ENCODE measurements around the gene RFX2.
"Not testable (repeated sequence)": the region's sequence is repeated elsewhere in the genome, so short reads cannot be mapped to it uniquely, and the experiment has no call there.

The RFX2 gene

GRCh38 chr19:6073858-6074708, 36.2 kb downstream of the RFX2 start:
- DNase-seq, result no peak

GRCh38 chr19:6073233-6073632, 37.1 kb downstream of the RFX2 start:
- not testable (repeated sequence) for DNase-seq

GRCh38 chr19:6071875-6072274, 38.4 kb downstream of the RFX2 start:
- DNase-seq, result no peak

GRCh38 chr19:6070720-6071485, 39.4 kb downstream of the RFX2 start:
- DNase-seq, result no peak

- no peak for DNase-seq
Measured at GRCh38 chr19:6070207-6070681, 40.1 kb downstream of the RFX2 start.

- DNase-seq, result no peak
Measured at GRCh38 chr19:6069268-6069791, 41.0 kb downstream of the RFX2 start.

GRCh38 chr19:6068711-6069110, 41.6 kb downstream of the RFX2 start:
- no peak for DNase-seq

- no peak for DNase-seq
Measured at GRCh38 chr19:6067975-6068374, 42.3 kb downstream of the RFX2 start.

GRCh38 chr19:6066661-6067646, 43.3 kb downstream of the RFX2 start:
- peak; percentile 49 for DNase-seq

GRCh38 chr19:6065685-6066374, 44.5 kb downstream of the RFX2 start:
- DNase-seq, result peak; percentile 53

GRCh38 chr19:6064336-6065073, 45.8 kb downstream of the RFX2 start:
- DNase-seq, result no peak

- no peak for DNase-seq
Measured at GRCh38 chr19:6063576-6064335, 46.5 kb downstream of the RFX2 start.

GRCh38 chr19:6062961-6063575, 47.2 kb downstream of the RFX2 start:
- no peak for DNase-seq

GRCh38 chr19:6062274-6062673, 48.0 kb downstream of the RFX2 start:
- peak; percentile 43 for DNase-seq

GRCh38 chr19:6061376-6062130, 48.7 kb downstream of the RFX2 start:
- DNase-seq, result no peak

- DNase-seq, result peak; percentile 50
Measured at GRCh38 chr19:6060600-6061375, 49.5 kb downstream of the RFX2 start.

- DNase-seq, result no peak
Measured at GRCh38 chr19:6059988-6060599, 50.2 kb downstream of the RFX2 start.
